Epithelial cell of proximal tubule (primary cell): ENCODE measurements around the gene TXNDC16. TPM values are rescaled to one million over a fixed set of nuclear protein-coding genes. Genes with fewer than 3 reads are reported as not detected.
A peak's percentile ranks its signal among the peaks of the same experiment; 100 is the strongest.

Experiments used
- DNase-seq: peaks from one replicate; pipeline ENCODE4 v3.0.0-alpha.2; 2011; ENCODE audit warnings: low read depth
- H3K4me3 ChIP-seq: 2 replicates; pipeline ENCODE4 v1.5.1; 2011; ENCODE audit warnings: low read depth, mild to moderate bottlenecking, low read length
- total RNA-seq: library from RNA; depleted of rRNA; stranded (reverse); fragments of >200 nt; gene quantifications from 2 replicates; pipeline ENCODE4 v1.2.3, GENCODE V29; 2015
- TF ChIP-seq, protein P1 (sequence below): conservative IDR thresholded peaks from 2 replicates; pipeline ENCODE4 v1.5.1; 2012; ENCODE audit warnings: low read depth, mild to moderate bottlenecking, low read length

TXNDC16 gene, protein sequence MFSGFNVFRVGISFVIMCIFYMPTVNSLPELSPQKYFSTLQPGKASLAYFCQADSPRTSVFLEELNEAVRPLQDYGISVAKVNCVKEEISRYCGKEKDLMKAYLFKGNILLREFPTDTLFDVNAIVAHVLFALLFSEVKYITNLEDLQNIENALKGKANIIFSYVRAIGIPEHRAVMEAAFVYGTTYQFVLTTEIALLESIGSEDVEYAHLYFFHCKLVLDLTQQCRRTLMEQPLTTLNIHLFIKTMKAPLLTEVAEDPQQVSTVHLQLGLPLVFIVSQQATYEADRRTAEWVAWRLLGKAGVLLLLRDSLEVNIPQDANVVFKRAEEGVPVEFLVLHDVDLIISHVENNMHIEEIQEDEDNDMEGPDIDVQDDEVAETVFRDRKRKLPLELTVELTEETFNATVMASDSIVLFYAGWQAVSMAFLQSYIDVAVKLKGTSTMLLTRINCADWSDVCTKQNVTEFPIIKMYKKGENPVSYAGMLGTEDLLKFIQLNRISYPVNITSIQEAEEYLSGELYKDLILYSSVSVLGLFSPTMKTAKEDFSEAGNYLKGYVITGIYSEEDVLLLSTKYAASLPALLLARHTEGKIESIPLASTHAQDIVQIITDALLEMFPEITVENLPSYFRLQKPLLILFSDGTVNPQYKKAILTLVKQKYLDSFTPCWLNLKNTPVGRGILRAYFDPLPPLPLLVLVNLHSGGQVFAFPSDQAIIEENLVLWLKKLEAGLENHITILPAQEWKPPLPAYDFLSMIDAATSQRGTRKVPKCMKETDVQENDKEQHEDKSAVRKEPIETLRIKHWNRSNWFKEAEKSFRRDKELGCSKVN
- total RNA-seq: 3.7 and 6.7 TPM in 2 replicates

DNA sequence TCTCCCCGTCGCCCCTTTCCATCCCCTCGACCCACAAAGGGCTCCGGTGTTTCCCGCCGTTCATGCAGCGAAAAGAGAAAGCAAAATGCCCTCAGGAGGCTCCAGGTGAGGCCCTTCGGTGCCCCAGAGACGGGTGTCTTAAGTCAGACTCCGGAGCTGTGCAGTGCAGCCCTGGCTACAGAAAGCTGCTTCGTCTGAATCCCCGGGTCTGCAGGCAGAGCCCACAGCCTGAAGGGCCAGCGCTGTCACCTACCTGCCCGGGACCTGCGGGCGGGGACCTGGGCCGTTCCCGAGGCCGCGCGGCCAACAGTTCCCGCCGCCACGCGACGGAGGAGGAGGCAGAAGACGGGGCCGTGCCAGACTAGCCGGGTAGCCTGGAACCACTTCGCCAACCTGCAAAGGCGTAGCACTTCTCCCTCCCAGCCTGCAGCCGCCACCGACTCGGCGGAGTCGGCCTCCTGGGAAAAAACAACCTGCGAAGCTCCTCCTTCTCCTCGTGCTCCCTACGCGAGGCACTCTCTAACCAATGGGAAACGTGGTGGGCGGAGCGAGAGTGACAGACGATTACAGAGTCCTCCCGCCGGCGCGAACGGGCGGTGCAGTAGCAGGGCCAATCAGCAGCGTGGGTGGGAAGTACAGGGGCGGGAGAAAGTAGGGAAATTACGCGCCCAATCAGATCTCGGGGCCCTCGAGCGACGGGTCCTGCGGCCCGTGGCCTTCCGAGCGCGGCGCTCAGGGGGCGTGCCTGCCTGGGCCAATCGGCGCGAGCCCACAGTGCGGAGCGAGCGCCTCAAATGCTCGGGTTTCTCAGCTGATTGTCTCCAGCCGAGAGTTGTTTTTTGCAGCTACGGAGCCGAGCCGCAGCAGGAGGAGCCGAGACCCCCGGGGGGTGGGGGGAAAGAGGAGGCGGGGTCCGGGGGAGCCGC, at the start of gene TXNDC16, which contains the start of gene GPR137C:
TXNDC16 (minus strand) TSS at position 443 of the 926 bp plus-strand sequence. CDS start 8,948 bp downstream, outside the sequence.
GPR137C (plus strand) TSS at position 774 of the 926 bp plus-strand sequence. CDS start 312 bp downstream, outside the sequence.
- peak; percentile 88 for DNase-seq
- H3K4me3 ChIP-seq: peak within 1 kb of the TSS; percentile 77
- TF ChIP-seq, protein P1, sequence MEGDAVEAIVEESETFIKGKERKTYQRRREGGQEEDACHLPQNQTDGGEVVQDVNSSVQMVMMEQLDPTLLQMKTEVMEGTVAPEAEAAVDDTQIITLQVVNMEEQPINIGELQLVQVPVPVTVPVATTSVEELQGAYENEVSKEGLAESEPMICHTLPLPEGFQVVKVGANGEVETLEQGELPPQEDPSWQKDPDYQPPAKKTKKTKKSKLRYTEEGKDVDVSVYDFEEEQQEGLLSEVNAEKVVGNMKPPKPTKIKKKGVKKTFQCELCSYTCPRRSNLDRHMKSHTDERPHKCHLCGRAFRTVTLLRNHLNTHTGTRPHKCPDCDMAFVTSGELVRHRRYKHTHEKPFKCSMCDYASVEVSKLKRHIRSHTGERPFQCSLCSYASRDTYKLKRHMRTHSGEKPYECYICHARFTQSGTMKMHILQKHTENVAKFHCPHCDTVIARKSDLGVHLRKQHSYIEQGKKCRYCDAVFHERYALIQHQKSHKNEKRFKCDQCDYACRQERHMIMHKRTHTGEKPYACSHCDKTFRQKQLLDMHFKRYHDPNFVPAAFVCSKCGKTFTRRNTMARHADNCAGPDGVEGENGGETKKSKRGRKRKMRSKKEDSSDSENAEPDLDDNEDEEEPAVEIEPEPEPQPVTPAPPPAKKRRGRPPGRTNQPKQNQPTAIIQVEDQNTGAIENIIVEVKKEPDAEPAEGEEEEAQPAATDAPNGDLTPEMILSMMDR: no peak

DNA sequence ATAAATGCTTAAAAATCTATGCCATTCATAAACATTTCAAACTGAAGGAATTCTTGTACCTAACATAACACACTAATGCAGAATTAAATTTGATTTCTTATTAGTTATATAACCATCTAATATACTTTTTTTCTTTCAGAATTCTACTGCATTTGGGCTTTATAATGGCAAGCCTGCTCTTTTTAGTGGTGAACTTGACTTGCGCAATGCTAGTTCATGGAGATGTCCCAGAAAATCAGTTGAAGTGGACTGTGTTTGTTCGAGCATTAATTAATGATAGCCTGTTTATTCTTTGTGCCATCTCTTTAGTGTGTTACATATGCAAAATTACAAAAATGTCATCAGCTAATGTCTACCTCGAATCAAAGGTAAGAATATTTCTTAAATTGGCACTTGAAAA, 47.7 kb upstream of the TXNDC16 start:
- TF ChIP-seq, protein P1: no peak
- H3K4me3 ChIP-seq: no peak overlapping the region
- no peak for DNase-seq

DNA sequence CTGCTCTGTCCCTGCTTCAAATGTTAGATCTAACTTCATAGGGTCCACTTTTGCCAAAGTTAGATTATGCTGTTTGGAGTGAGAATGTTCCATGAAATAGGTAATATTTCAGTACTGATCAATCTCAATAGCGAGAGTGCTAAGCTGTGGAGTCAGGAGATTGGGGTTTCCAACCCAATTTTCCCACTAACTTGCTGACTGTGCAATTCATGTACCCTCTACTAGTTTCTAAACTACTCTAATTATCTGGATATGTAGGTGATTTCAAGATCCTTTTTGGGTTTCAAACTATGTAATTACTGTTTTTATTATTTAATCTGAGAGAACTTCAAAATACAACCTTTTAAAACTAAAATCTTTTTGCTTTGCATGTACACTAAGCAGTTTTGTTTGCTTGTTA, 46.3 kb upstream of the TXNDC16 start:
- DNase-seq: no peak
- TF ChIP-seq, protein P1: no peak

DNA sequence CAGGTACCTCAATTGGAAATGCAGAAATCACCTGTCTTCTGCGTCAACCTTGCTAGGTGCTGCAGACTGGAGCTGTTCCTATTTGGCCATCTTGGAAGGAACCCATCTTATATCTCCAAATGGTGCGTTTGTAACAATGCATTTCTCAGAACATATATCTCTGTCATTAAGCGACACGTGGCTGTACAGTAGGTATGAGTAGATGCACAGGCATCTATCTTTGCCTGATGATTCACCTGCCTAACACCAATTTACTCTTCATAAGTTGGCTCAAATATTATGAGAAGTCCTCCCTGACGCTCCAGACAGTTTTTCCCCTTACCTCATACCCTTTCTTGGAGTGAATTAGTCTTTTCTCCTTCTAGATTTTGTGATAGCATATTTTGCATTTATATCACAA, 44.6 kb upstream of the TXNDC16 start:
- TF ChIP-seq, protein P1: no peak
- DNase-seq: no peak

More for the DNA sequence above, 46.3 kb upstream of the TXNDC16 start:
- H3K4me3 ChIP-seq: no peak overlapping the region

DNA sequence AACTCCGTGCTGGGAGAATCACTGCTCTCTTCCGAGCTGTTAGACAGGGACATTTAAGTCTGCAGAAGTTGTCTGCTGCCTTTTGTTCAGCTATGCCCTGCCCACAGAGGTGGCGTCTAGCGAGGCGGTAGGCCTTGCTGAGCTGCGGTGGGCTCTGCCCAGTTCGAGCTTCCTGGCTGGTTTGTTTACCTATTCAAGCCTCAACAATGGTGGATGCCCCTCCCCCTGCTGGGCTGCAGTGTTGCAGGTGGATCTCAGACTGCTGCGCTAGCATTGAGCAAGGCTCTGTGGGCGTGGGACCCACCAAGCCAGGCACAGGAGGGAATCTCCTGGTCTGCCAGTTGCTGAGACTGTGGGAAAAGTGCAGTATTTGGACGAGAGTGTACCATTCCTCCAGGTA, 44.0 kb upstream of the TXNDC16 start:
- TF ChIP-seq, protein P1: no peak
- H3K4me3 ChIP-seq: no peak overlapping the region
- DNase-seq: no peak

More for the DNA sequence above, 44.6 kb upstream of the TXNDC16 start:
- no peak overlapping the region for H3K4me3 ChIP-seq

DNA sequence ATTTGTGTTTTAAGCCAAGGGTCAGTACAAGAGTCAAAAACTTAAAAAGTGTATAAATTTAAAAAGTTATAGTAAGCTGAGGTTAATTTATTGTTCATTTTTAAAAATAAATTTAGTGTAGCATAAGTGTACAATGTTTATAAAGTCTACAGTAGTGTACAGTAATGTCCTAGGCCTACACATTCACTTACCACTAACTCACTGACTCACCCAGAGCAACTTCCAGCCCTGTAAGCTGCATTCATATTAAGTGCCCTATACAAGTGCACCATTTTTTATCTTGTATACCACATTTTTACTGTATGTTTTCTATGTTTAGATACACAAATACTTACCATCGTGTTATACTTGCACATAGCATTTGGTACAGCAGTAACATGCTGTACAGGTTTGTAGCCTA, 38.0 kb upstream of the TXNDC16 start:
- H3K4me3 ChIP-seq: no peak overlapping the region
- no peak for DNase-seq
- TF ChIP-seq, protein P1: no peak
